ENCODE measurements around the gene FAM89B.

DNA sequence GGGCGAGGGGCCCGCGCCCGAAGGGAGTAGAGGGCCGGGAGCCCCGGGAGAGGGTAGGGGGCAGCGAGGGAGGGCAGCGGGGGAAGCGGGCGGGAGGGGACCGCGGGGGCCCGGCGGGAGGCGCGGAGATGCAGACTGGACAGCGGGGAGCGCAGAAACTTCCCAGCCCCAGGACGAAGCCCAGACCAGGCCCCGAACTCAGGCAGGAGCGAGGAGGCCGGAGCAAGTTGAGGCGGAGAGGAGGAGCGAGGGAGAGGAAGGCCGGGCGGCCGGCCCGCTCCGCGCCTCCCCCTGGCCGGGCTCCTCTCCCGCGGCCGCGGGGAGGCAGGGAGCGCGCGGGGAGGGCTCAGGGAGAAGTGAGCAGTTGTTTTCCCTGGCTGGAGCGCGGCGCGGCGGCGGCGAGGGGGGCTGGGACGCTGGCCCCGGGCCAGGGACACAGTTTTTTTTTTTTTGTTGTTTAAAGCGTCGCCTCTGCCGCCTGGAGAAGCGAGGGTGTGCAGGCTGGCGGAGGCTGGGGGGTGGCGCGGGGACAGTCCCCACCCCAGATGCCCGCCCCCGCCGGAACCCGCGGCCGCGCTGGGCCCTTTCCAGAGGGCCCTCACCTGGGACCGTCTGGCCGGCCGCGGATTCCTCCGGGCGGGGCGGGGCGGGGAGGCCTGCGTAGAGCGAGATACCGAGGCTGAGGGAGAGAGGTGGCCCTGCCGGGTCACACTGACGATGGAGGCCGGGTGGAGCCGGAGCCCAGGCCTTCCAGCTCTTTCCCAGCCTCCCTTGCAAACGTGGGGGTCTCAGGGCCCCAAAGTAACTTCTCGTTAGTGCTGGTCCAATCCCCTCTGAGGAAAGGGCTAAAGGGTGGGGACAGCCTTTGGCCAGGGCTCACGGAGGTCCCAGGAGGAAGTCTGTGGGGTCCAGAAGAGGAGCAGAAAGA lies 14.1 kb upstream of the FAM89B start, which contains the start of gene LTBP3:
- TF ChIP-seq, protein P1, sequence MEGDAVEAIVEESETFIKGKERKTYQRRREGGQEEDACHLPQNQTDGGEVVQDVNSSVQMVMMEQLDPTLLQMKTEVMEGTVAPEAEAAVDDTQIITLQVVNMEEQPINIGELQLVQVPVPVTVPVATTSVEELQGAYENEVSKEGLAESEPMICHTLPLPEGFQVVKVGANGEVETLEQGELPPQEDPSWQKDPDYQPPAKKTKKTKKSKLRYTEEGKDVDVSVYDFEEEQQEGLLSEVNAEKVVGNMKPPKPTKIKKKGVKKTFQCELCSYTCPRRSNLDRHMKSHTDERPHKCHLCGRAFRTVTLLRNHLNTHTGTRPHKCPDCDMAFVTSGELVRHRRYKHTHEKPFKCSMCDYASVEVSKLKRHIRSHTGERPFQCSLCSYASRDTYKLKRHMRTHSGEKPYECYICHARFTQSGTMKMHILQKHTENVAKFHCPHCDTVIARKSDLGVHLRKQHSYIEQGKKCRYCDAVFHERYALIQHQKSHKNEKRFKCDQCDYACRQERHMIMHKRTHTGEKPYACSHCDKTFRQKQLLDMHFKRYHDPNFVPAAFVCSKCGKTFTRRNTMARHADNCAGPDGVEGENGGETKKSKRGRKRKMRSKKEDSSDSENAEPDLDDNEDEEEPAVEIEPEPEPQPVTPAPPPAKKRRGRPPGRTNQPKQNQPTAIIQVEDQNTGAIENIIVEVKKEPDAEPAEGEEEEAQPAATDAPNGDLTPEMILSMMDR (IDR thresholded peaks at IDR 0.05; ENCODE audit: low read length): no peak
- TF ChIP-seq EZH2phosphoT487 (IDR thresholded peaks at IDR 0.05; ENCODE audit: low read length): no peak
- no peak for TF ChIP-seq EZH2 (optimal IDR thresholded peaks at IDR 0.05; ENCODE audit: low read depth, low read length)

Measured in MM.1S (cell line).